Measurements from ENCODE around the gene BCAS1.
A peak's percentile ranks its signal among the peaks of the same experiment; 100 is the strongest.

The BCAS1 gene

GRCh38 chr20:53925651-53926401 lies 144.6 kb downstream of the BCAS1 start:
- DNase-seq (ENCODE audit: low read depth) = no peak

GRCh38 chr20:53923566-53924369 lies 146.6 kb downstream of the BCAS1 start:
- no peak for DNase-seq (ENCODE audit: low read depth)

GRCh38 chr20:53922901-53923314 lies 147.5 kb downstream of the BCAS1 start:
- DNase-seq (ENCODE audit: low read depth) = no peak

GRCh38 chr20:53921443-53921973 lies 148.9 kb downstream of the BCAS1 start:
- no peak for DNase-seq (ENCODE audit: low read depth)

GRCh38 chr20:53920647-53921245 lies 149.6 kb downstream of the BCAS1 start:
- no peak for DNase-seq (ENCODE audit: low read depth)

GRCh38 chr20:53919886-53920285 lies 150.5 kb downstream of the BCAS1 start:
- DNase-seq (ENCODE audit: low read depth) = no peak

- DNase-seq (ENCODE audit: low read depth) = no peak
Measured at GRCh38 chr20:53918949-53919361, 151.4 kb downstream of the BCAS1 start.

- DNase-seq (ENCODE audit: low read depth) = no peak
Measured at GRCh38 chr20:53918020-53918311, 152.4 kb downstream of the BCAS1 start.

GRCh38 chr20:53917145-53918019 lies 153.0 kb downstream of the BCAS1 start:
- DNase-seq (ENCODE audit: low read depth) = no peak

- no peak for DNase-seq (ENCODE audit: low read depth)
Measured at GRCh38 chr20:53916173-53916512, 154.3 kb downstream of the BCAS1 start.

- peak; percentile 90 for DNase-seq (ENCODE audit: low read depth)
Measured at GRCh38 chr20:53915446-53916172, 154.8 kb downstream of the BCAS1 start.

GRCh38 chr20:53914781-53915445 lies 155.5 kb downstream of the BCAS1 start:
- no peak for DNase-seq (ENCODE audit: low read depth)

- DNase-seq (ENCODE audit: low read depth) = no peak
Measured at GRCh38 chr20:53914091-53914780, 156.2 kb downstream of the BCAS1 start.

GRCh38 chr20:53911301-53911700 lies 159.1 kb downstream of the BCAS1 start:
- DNase-seq (ENCODE audit: low read depth) = no peak

- DNase-seq (ENCODE audit: low read depth) = no peak
Measured at GRCh38 chr20:53910351-53911002, 159.9 kb downstream of the BCAS1 start.

- DNase-seq (ENCODE audit: low read depth) = no peak
Measured at GRCh38 chr20:53907968-53908751, 162.2 kb downstream of the BCAS1 start.

- no peak for DNase-seq (ENCODE audit: low read depth)
Measured at GRCh38 chr20:53905820-53906191, 164.6 kb downstream of the BCAS1 start.

GRCh38 chr20:53905019-53905819 lies 165.2 kb downstream of the BCAS1 start:
- no peak for DNase-seq (ENCODE audit: low read depth)
